GM19035 (cell line): Measurements from ENCODE around the gene GOSR2.
"Not testable (repeated sequence)": the region's sequence is repeated elsewhere in the genome, so short reads cannot be mapped to it uniquely, and the experiment has no call there.

Experiments used
- ATAC-seq: cut with Tn5 transposase; IDR thresholded peaks from one replicate; pipeline ENCODE4 v1.9.1; 2021; ENCODE audit not compliant: unreplicated experiment

Gene GOSR2

DNA sequence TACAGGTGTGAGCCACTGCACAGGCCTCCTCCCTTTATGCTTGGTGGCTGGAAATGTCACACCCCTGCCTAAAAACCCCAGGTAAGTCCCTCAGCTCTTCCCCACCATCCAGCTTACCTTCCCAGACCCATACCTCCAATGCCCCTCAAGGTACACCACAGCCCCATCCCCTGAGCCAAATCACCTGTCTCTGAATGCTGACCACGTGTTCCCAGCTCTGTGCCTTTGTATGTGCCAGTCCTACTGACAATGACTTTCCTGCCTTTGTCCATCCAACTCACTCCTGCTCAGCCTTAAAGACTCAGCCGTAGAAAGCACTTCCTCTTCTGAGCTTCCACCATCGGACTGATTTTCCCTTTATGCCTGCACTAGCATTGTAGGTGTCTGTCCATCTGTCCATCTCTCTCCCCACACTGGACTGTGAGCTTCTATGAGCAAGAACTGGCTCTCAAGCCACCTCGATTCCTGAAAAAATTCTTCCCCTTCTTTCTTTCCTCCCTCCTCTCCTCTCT lies 30.7 kb upstream of the GOSR2 start:
- ATAC-seq, result no peak

DNA sequence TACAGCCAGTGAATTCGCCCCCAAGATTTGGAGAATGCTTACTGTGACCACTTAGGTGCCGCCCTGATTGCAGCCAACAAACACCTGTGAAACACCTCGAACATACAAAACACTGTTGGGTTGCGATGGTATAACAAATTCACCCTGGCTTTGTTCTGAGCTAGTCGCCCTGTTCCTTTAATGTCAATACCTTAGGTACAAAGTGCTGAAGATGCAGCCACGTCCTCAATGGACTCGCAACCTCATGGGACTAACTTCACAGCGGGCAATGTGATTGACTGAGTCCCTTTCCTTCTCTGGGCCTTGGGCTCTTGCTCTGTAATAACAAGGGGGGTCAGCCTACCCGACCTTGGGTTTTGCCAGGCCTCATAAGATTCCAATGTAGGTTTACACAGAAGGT lies 28.9 kb upstream of the GOSR2 start:
- no peak for ATAC-seq

DNA sequence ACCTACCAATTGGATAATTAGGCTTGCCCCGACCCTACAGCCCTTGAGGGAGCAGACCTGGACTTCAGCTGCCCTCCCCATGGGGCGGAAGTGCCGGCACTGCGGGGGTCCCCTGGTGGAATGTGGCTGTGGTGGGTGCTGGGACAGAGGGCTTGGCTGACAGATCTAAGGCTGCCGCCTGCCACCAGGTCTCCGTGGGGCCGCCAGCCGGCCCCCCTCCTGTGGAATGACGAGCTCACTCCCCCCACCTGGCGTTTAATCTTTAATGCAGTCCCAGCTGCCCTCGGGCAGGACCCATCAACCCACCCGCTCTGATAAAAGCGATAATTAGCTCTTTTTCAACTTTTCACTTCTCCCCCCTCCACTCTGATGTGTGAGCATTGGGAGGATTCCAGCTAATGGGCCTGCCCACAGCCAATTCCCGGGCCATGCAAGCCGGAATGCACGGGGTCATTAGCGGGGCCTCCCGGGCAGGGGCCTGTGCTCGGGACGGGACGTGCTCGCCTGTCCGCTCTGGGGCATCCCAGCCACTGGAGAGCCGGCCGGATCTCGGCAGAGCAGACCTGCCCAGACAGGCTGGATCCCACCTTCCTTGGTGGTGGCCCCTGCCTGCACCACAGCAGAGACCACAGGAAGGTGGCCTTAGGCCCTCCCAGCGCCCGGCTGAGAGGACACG lies 28.3 kb upstream of the GOSR2 start:
- ATAC-seq, result no peak

DNA sequence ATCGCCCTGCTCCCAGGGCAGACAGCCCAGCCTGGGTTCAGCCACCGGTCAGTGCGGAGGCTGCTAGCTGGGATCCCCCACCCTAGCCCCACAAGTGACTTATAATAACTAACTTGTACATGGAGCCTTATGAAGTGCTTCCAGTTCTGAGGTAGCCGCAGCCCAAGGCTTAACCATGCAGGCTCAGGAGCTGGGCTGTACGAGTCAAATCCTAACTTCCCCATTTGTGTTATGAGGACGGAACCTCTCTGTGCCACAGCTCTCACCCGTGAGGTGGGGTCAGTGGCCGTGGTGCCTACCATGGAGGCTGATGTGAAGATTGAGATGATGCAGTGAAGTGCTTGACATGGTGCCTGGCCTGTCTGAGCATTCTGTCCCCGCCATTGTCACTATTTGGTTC lies 27.8 kb upstream of the GOSR2 start:
- ATAC-seq, result no peak

DNA sequence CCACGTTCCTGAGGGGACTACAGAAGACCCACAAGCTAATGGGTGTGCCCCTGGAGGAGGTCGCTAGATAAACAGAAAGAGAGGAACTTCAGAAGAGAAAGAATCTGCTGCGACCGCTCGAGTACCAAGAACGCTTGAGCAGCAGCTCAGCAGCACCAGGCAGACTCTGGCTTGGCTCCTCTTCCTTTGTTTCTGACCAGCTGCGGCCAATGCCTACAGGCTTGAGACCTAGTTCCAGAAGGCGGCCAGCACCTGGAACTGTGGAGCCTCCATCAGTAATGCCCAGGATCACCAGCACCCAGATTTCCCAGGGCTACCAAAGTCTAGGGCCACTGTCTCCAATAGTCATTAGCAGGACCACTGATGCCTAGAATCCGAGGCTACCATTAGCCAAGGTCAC lies 26.0 kb upstream of the GOSR2 start:
- ATAC-seq, result no peak

DNA sequence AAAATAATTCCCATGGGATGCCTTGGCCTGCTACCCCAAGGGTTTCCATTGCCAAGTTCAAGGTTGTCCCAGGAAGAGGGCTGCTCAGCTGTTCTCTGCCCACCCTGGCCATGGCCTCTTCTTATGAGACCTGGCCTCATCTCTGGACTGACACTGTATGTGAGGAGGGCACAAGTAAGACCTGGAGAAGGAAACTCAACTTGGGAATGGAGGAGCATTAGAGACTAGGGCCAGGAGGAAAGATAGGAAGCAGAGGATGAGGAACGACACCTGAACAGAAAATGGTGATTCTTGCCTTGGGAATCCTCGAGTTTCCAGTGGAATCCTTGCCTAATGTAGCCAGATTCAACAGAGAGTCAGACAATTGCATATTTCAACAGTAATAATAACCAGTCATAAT lies 24.6 kb upstream of the GOSR2 start:
- no peak for ATAC-seq

DNA sequence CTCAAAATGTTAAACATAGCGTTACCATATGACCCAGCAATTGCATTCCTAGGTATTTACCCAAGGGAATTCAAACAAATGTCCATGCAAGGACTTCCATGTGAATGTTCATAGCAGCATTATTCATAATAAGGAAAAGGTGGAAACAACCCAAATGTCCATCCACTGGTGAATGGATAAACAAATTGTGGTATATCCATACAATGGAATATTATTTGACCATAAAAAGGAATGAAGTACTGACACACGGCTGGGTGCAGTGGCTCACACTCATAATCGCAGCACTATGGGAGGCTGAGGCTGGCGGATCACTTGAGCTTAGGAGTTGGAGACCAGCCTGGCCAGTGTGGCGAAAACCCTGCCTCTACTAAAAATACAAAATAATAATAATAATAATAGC lies 24.1 kb upstream of the GOSR2 start:
- ATAC-seq, result no peak

DNA sequence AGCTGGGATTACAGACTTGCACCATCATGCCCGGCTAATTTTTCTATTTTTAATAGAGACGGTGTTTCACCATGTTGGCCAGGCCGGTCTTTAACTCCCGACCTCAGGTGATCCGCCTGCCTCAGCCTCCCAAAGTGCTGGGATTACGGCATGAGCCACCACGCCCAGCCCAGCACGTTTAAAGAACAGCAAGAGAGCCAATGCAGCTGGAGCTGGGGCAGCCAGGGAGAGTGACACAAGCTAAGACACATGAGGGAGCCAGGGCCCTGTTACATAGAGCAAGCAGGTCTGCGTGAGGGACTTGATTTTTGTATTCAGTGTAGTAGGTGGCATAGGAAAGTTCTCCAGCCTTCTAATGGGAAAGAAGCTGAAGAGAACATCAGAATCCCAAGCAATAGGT lies 21.7 kb upstream of the GOSR2 start:
- no peak for ATAC-seq

DNA sequence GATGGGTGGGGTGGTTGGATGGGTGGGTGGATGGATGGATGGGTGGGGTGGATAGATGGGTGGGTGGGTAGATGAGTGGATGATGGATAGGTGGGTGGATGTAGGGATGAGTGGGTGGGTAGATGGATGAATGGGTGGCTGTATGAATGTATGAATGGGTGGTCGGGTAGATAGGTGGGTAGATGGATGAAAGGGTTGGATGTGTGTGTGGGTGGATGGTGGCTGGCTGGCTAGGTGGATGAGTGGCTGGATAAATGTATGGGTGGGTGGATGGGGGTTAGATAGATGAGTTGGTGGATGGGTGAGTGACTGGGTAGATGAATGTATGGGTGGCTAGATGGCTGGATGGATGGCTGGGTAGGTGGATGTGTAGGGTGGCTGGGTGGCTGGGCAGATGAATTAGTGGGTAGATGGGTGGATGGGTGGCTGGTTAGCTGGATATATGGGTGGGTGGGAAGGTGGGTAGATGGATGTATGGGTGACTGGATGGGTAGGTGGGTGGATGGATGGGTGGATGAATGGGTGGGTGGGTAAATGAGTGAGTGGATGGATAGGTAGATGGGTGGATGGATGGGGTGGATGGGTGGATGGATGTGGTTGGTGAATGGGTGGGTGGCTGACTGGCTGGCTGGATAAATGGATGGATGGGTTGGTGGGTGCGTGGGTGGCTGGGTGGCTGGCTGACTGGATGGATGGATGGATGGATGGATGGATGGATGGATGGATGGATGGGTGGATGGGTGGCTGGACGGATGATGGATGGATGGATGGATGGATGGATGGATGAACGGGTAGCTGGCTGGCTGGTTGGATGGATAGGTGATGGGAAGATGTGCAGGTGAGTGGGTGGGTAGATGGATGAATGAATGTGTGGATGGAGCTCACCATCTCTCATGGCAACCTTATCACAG lies 18.9 kb upstream of the GOSR2 start:
- ATAC-seq, result no peak

DNA sequence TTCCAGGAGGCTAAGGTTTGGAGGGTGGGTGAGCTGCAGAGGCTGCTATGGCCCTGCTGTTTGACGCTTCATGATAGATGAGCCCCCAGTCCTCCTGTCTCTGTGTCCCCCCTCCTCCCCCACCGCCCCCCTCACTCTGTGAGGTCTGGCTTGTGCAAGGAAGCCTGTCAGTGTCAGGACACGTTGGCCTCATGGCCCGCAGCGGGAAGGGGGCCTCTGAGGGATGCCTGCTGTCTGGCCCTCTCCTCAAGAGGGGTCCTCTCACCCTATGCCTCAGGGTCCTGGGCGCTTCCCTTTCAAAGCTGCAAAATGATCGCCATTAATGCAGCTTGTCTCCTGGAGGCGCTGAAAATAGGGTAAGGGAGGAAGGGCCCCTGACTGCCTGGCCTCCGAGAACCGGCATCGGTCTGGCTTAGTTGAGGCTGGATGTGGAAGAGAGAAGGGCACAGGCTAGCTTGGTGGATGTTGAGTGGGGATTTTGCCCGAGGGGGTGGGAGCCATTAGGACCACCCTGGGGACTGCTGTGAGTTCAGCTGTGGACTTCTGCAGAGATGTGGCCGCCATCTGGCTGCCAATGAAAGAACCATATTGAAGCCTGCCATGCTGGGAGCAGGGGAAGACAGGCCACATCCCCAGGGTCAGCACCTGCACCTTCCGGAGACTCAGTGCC lies 14.8 kb upstream of the GOSR2 start:
- ATAC-seq, result no peak

DNA sequence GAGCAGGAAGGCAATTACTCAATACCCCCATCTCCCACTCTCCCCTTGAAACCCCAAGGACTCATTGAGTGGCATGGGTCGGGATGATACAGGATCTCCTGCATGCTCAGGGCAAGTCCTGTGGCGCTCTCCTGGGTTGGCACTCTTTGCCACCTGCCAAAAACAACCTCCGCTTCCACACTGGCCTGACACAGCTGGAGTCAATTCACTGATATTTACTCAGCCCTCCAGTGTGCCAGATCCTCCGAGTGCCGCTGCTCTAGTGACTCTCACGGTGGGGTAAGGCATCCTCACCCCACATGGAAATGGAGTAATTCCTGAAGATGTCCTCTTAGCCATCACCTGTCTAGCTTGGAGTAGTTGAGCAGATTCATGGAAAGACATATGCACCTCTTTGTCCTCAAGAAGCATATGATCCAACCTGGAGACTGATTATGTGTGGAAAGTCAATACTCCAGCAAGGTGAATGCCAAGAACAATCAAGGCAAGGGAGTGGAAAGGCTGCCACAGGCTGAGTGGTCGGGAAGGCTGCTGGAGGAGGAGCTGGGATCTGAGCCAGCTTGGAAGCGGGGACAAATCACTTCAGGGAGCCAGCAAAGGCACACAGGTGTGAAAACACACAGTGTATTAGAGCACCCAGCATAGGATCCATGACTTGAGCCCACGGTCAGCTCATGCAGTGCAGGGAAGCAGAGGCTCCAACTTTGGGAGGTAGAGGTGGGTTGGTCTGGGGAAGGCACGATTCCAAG lies 12.6 kb upstream of the GOSR2 start:
- ATAC-seq, result no peak

DNA sequence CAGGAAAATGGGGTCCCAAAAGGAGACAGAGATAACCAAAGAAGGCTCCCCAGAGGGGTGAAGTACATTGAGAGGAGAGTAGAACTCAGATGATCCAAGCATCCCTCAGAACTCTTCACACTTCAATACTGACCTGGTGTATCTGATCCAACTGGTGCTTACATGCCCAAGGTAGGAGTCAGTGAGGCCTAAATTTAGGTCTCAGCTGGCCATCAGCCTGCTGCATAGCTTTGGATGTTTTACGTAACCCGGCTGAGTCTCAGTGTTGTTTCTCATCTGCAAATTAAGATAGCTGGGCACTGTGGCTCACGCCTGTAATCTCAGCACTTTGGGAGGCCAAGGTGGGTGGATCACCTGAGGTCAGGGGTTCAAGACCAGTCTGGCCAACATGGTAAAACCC lies 11.6 kb upstream of the GOSR2 start:
- ATAC-seq, result no peak

DNA sequence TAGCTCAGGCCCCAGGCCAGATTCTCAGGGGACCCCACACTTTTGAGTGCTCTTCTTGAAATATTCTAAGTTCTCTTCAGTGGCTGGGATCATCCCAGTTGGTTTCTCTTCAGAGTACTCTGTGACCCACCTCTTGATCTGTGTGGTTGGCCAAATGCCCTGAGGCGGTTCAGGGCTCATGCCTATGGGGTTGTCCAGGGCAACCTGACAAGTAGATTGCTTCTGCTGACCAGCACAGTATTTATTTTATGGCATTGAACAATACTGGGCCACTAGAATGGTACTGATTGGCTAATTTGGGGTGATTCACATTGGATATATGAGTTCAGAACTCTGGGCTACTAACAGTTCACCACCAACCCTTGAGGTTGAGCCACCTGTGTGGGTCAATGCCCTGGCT lies 7.4 kb upstream of the GOSR2 start:
- ATAC-seq, result no peak

DNA sequence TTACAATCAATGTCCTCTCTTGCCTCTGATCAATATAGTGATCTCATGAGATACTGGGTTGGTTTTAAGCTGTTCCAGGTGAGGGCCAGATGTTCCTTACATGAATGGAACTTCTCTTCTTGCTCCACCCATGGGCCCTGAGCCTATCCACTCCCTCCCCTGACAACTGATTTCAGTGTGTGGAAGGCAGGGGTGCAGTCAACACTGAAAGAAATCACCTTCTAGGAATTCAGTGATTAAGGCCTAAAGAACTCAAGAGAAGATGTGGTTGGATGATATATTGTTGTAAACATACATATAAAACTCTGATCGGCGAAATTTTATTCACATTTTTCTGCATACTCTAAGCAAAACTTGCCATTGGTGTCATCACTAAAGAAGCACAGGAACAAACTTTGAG lies 6.7 kb upstream of the GOSR2 start:
- ATAC-seq, result no peak

DNA sequence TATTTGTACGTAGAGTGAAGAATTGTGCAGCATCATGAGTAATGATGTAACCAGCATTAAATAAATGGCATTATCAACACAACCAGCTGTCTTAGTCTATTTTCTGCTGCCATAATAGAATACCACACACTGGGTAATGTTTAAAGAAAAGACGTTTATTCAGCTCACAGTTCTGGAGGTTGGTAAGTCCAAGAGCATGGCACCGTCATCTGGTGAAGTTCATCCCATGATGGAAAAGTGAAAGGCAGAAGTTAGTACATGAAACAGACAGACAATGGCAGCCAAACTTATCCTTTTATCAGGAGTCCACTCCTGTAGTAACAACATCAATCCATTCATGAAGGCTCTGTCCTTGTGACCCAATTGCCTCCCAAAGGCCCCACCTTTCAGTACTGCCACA lies 6.3 kb upstream of the GOSR2 start:
- ATAC-seq, result no peak

DNA sequence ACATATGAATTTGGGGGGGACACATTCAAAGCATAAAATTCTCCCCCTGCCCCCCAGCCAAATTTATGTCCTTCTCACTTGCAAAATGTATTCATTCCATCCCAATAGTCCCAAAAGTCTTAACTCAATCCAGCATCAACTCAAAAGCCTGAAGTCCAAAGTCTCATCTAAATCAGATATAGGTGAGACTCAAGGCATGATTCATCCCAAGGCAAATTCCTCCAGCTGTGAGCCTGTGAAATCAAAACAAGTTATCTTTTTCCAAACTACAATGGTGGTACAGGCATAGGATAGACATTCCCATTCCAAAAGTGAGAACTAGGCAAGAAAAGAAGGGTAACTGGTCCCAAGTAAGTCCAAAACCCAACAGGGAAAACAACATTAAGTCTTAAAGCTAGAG lies 5.9 kb upstream of the GOSR2 start:
- no peak for ATAC-seq

DNA sequence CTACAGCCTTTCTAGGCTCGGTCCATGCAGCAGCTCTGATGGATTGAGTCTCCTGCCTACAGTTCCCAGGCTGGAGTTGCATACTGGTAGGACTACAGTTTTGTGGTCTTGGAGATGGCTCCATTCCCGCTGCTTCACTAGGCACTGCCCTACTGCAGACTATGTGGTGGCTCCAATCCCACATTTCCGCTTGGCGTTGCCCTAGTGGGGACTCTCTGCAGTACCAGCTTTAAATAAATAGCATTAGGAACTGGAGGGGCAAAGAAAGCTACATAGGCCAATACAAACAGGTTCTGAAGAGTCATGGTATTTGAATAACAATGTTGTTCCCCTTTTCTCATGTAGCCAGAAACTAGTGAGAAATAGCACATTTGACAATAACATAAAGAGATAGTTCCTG lies 5.4 kb upstream of the GOSR2 start:
- ATAC-seq, result no peak

DNA sequence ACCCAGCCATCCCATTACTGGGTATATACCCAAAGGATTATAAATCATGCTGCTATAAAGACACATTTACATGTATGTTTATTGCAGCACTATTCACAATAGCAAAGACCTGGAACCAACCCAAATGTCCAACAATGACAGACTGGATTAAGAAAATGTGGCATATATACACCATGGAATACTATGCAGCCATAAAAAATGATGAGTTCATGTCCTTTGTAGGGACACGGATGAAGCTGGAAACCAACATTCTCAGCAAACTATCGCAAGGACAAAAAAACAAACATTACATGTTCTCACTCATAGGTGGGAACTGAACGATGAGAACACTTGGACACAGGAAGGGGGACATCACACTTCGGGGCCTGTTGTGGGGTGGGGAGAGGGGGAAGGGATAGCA lies 998 bp upstream of the GOSR2 start:
- ATAC-seq, result not testable (repeated sequence)

DNA sequence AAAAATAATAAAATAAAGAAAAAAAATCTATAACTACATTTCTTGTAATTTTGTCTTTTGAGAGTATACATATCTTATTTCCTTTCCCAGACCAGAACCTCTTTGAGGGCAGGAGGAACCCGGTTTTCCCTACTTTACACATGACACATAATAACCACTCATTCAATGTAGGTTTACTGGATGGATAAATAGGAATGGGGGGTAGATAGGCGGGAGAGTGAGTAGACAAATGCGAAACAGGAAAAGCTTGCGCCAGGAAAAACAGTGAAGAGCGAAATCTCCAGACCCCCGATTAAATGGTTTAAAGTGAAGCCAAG lies 515 bp upstream of the GOSR2 start:
- no peak for ATAC-seq

DNA sequence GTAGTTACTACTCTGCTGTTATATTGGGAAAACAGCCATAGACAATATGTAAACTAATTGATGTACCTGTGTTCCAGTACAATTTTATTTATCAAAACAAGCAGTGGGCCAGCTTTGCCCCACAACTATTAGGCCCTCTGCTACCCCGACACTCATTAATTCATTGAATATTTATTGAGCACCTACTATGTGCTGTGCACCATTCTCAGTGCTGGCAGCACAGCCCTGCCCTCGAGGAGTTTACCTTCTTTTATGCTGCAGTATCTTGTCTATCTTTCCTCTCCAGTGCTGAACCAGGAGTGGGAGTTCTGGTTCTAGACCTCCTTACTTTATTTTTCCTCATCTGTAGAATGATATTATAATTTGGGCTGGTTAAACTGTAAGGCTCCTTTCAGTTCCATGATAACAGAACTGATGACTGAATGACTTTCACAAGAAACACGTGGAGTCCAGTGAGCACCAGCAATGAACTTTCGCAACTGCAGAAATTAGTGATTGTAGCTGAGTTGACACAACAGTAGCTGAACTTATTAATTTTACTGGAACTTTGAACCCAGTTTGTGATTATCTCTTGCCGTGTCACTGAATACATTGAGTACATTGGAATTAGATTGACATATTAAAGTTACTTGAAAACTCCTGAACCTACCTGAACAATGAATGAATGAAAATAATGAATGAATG lies 2.4 kb downstream of the GOSR2 start:
- ATAC-seq, result no peak
